NCI-H1048 (cell line): Measurements from ENCODE around the gene TBRG4.

ENCODE experiments used
- DNase-seq: peaks from one replicate; lab custom pipeline; 2025; lab: John Stamatoyannopoulos, UW

TBRG4 gene

GRCh38 chr7:45088821-45089340 is 22.6 kb downstream of the TBRG4 start, which contains the start of gene NACAD:
TSS of gene NACAD (minus strand) at chr7:45088969. CDS start at chr7:45088894, 75 bp downstream.
- DNase-seq = no peak

- DNase-seq = no peak
Observed at GRCh38 chr7:45088146-45088701, 23.3 kb downstream of the TBRG4 start.

GRCh38 chr7:45087301-45088145 is 24.0 kb downstream of the TBRG4 start:
- DNase-seq = no peak

- DNase-seq = no peak
Observed at GRCh38 chr7:45086331-45087065, 25.0 kb downstream of the TBRG4 start.

DNA sequence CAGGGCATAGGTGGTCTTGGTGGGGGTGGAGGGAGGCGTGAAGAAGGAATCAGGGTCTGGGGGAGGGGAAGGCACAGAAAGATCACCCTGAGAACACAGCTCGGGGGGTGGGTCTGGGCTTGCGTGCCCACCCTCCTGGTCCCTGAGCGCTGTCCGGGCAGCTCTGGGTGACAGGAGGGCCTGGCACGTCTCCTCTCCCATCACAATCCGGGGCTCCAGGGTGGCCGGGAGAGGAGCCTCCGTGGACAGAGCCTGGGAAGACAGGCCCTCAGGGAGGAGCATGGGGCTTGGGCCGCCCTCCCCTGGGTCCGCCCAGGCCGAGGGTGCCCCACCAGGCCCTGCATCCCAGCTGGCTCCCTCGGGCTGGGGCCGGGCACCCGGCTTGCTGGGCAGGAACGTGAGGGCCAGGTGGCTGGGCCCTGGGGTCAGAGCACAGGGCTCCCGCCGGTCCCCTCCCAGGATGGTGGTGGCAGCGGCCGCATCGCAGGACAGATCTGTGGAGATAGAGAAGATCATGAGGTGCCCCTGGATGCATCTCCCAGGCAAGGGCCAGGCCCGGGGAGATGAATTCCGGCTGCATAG is 25.8 kb downstream of the TBRG4 start:
- DNase-seq = no peak

GRCh38 chr7:45084901-45085618 is 26.4 kb downstream of the TBRG4 start:
- DNase-seq = no peak

- DNase-seq = no peak
Observed at GRCh38 chr7:45084336-45084735, 27.2 kb downstream of the TBRG4 start.

- no peak for DNase-seq
Observed at GRCh38 chr7:45082831-45083331, 28.6 kb downstream of the TBRG4 start.

- DNase-seq = no peak
Observed at GRCh38 chr7:45082031-45082830, 29.3 kb downstream of the TBRG4 start.

GRCh38 chr7:45081670-45081974 is 29.9 kb downstream of the TBRG4 start:
- DNase-seq = no peak

DNA sequence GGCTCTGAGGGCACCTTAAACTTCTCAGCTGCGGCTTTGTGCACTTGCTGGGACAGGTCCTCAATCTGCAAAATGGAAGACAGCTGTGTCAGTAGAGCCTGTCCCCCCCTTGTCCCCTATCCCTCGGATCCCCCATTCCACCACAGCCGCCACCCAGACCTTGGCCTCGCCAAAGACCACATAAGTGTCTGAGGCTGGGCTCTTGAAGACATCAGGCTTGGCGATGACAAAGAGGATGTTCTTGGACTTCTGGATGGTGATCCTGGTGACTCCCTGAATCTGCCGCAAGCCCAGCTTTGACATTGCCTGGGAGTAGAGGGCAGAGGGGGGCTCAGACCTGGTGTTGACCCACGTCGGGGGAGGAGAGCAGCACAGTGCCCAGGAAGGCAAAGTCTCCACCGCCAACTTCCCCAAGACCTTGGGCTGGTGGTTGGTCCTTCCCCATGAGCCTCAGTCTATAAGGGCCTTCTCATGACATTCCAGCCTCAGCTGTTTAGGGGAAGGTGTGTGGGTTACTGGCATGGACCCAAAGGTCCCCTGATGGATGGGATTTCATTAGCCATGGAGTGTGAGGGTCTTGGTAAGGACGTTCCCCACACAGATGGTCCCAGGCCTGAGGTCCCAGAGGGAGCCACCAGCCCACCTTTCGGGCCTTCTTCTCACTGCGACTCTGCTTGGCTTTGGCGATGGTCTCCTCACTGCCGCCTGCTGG is 30.4 kb downstream of the TBRG4 start:
- no peak for DNase-seq

- no peak for DNase-seq
Observed at GRCh38 chr7:45080265-45080957, 31.1 kb downstream of the TBRG4 start.

GRCh38 chr7:45078125-45078681 is 33.3 kb downstream of the TBRG4 start:
- no peak for DNase-seq

GRCh38 chr7:45077579-45077978 is 33.9 kb downstream of the TBRG4 start:
- no peak for DNase-seq

DNA sequence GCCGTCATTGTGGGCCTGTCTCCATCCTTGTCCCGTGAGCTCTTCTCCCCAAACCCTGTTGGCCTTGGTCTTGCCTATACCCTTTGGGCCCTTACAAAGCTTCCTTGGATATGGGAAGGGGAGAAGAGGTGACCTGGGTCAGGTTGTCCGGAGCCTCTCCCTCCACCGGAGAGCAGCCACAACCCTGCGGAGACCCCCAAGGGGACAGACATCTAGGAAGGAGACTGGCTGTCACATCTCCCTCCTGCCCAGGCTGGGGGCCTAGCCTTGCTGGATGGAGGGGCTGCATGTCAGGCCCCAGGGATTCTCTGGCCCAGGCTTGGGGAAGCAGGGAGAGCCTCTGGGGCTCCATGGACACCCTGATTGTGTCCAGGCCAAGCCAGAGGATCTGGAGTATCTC is 34.6 kb downstream of the TBRG4 start:
- no peak for DNase-seq

DNA sequence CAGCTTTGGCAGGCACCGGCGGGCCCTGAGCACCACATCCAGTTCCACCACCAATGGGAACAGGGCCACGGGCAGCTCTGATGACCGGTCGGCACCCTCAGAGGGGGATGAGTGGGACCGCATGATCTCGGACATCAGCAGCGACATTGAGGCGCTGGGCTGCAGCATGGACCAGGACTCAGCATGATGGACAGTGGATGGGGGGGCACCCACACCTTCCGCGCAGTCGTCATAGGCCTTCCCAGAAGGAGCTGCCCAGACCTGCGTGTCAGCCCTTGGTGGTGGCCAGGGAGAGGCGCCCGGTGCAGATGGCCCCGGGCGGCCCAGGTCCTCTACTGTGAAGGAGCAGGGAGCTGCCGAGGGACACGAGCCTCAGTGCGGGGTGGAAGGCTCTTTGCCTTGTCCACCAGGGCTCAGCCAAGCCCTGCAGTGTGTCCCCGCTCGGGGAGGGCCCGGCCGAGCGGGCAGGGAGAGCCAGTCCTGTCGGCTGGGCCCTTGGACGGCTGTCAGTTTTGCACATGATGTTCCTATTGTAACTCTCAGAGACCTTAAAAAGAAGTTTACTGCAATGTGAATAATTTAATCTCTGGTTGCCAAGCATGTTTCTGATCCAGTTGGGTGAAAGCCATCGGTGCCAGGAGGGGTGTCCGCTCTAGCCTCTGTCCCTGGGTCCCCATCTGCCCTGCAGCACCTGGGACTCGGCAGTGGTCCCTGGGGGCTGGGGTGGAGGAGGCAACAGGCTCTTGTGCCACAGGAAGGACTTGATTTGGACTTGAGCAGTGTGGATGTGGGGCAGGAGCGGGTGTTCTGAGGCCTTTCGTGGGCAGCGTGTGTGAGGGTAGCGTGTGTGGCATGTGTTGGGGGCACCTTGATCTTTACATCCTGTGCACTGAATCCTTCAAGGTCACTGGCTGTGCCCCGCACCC is 35.4 kb downstream of the TBRG4 start:
- no peak for DNase-seq

GRCh38 chr7:45075355-45075644 is 36.2 kb downstream of the TBRG4 start:
- DNase-seq = no peak
